GM23248 (cell line): Measurements from ENCODE around the gene MED12L. TPM values are rescaled to one million over a fixed set of nuclear protein-coding genes. Genes with fewer than 3 reads are reported as not detected.

Source experiments
- DNase-seq: peaks from one replicate; pipeline ENCODE4 v3.0.0-alpha.2; 2015
- H2AFZ ChIP-seq: fragments of 200-600 bp; sonication (generic); 2 replicates; pipeline ENCODE4 v1.6.1; 2016; ENCODE audit warnings: antibody characterized with exemption
- H3F3A ChIP-seq: fragments of 200-600 bp; sonication (generic); 2 replicates; pipeline ENCODE4 v1.6.1; 2016; ENCODE audit warnings: mild to moderate bottlenecking, antibody characterized with exemption, mixed run types; ENCODE audit not compliant: insufficient read depth
- H3K27ac ChIP-seq: fragments of 200-600 bp; sonication (generic); 2 replicates; pipeline ENCODE4 v1.5.1; 2016; ENCODE audit warnings: mild to moderate bottlenecking
- H3K27me3 ChIP-seq: fragments of 200-600 bp; sonication (generic); replicated peaks from 2 replicates; pipeline ENCODE4 v1.6.1; 2016; ENCODE audit warnings: mild to moderate bottlenecking; ENCODE audit not compliant: insufficient read depth
- H3K36me3 ChIP-seq: fragments of 200-600 bp; sonication (generic); 2 replicates; pipeline ENCODE4 v1.6.1; 2016; ENCODE audit warnings: low read depth, mild to moderate bottlenecking
- H3K4me1 ChIP-seq: fragments of 200-600 bp; sonication (generic); 2 replicates; pipeline ENCODE4 v1.6.1; 2016; ENCODE audit warnings: mild to moderate bottlenecking; ENCODE audit not compliant: insufficient read depth
- H3K4me2 ChIP-seq: fragments of 200-600 bp; sonication (generic); one replicate; pipeline ENCODE4 v1.6.1; 2016; ENCODE audit warnings: mild to moderate bottlenecking; ENCODE audit not compliant: unreplicated experiment
- H3K4me3 ChIP-seq: fragments of 200-600 bp; sonication (generic); 2 replicates; pipeline ENCODE4 v1.5.1; 2016; ENCODE audit warnings: mild to moderate bottlenecking
- H3K79me2 ChIP-seq: fragments of 200-600 bp; sonication (generic); 2 replicates; pipeline ENCODE4 v1.6.1; 2016; ENCODE audit warnings: mild to moderate bottlenecking; ENCODE audit not compliant: insufficient read depth
- H3K9ac ChIP-seq: fragments of 200-600 bp; sonication (generic); 2 replicates; pipeline ENCODE4 v1.6.1; 2016; ENCODE audit warnings: mild to moderate bottlenecking
- H3K9me2 ChIP-seq: fragments of 200-600 bp; sonication (generic); 2 replicates; pipeline ENCODE4 v1.6.1; 2016; ENCODE audit warnings: mixed run types, mild to moderate bottlenecking, moderate library complexity; ENCODE audit not compliant: insufficient read depth
- H3K9me3 ChIP-seq: fragments of 200-600 bp; sonication (generic); one replicate; pipeline ENCODE4 v1.6.1; 2017; ENCODE audit warnings: low read depth
- H4K20me1 ChIP-seq: fragments of 200-600 bp; sonication (generic); 2 replicates; pipeline ENCODE4 v1.6.0; 2016; ENCODE audit not compliant: insufficient read depth
- EZH2 ChIP-seq: fragments of 200-600 bp; sonication (generic); IDR thresholded peaks from 2 replicates; pipeline ENCODE4 v1.6.1; 2018; ENCODE audit warnings: antibody characterized with exemption, mild to moderate bottlenecking; ENCODE audit not compliant: insufficient read depth, poor library complexity, severe bottlenecking
- EZH2phosphoT487 ChIP-seq: fragments of 200-600 bp; sonication (generic); IDR thresholded peaks from 2 replicates; pipeline ENCODE4 v1.6.1; 2018; ENCODE audit warnings: antibody characterized with exemption, moderate library complexity, mild to moderate bottlenecking, low read depth; ENCODE audit not compliant: insufficient read depth
- WGBS, 2 experiments: methylation state at CpG; one replicate each; pipeline ENCODE4 v1.1.6; 2015 to 2017; ENCODE audit warnings: low lambda C conversion rate in 2 of 2, low coverage in 1 of 2; ENCODE audit errors: missing lambda C conversion rate in 2 of 2; 5-methylcytosine and 5-hydroxymethylcytosine counted together
- in situ Hi-C: fragments of 300-500 bp; cut with MboI; formaldehyde crosslinking; loops from 2 replicates; pipeline ENCODE4 v1.15.0; 2020
- polyA plus RNA-seq: library from polyadenylated mRNA; unstranded; fragments of >200 nt; fragmentation: Nextera tagmentation; extraction: Ambion mirVana; gene quantifications from 2 replicates; pipeline ENCODE4 v1.2.1, GENCODE V29; 2016
- total RNA-seq: library from RNA; depleted of rRNA; stranded (reverse); fragments of >200 nt; shearing (Covaris generic); gene quantifications from 2 replicates; pipeline ENCODE4 v1.2.3, GENCODE V29; 2014

MED12L gene
- total and polyA plus RNA-seq, 2 experiments from 2014 or later, result 0.13 to 0.32 TPM

GRCh38 chr3:151174351-151174750 lies 88.9 kb downstream of the MED12L start:
- H3K27ac ChIP-seq, result no peak overlapping the region
- no peaks in the 10 kb centered on the region for H3K9me3 ChIP-seq
- DNase-seq, result no peak
- H3K79me2 ChIP-seq, result no peaks in the 10 kb centered on the region
- no peaks in the 10 kb centered on the region for H3K9me2 ChIP-seq
- in situ Hi-C loops, result no loop called here
- TF ChIP-seq EZH2 (no peak), EZH2phosphoT487 (no peak)
- no peaks in the 10 kb centered on the region for H3K36me3 ChIP-seq
- no peaks in the 10 kb centered on the region for H3F3A ChIP-seq
- H3K4me1 ChIP-seq, result no peaks in the 10 kb centered on the region
- H3K4me3 ChIP-seq, result no peak overlapping the region
- no peak overlapping the region for H2AFZ ChIP-seq
- H3K4me2 ChIP-seq, result no peak overlapping the region
- no peaks in the 10 kb centered on the region for H3K27me3 ChIP-seq
- 80 to 89% methylated on average over 2 of the region's 2 CpGs for WGBS, 2 experiments
- H3K9ac ChIP-seq, result no peak overlapping the region
- H4K20me1 ChIP-seq, result no peaks in the 10 kb centered on the region

GRCh38 chr3:151175952-151176351 lies 90.5 kb downstream of the MED12L start:
- Histone ChIP-seq H3K4me2 (no peak overlapping the region), H4K20me1 (no peaks in the 10 kb centered on the region), H3K4me3 (no peak overlapping the region), H3K27me3 (no peaks in the 10 kb centered on the region), H3K27ac (no peak overlapping the region), H3K79me2 (no peaks in the 10 kb centered on the region), H3K9ac (no peak overlapping the region), H2AFZ (no peak overlapping the region), H3K9me3 (no peaks in the 10 kb centered on the region), H3K36me3 (no peaks in the 10 kb centered on the region), H3K9me2 (no peaks in the 10 kb centered on the region), H3K4me1 (no peaks in the 10 kb centered on the region), H3F3A (no peaks in the 10 kb centered on the region)
- no peak for DNase-seq
- WGBS, 2 experiments, result 84 to 90% methylated on average over 2 of the region's 2 CpGs
- TF ChIP-seq EZH2, result no peak
- TF ChIP-seq EZH2phosphoT487, result no peak
- in situ Hi-C loops, result no loop called here

- Histone ChIP-seq H3K36me3 (no peaks in the 10 kb centered on the region), H3K27me3 (no peaks in the 10 kb centered on the region), H4K20me1 (no peaks in the 10 kb centered on the region), H3K9me3 (no peaks in the 10 kb centered on the region), H3K9ac (no peak overlapping the region), H3K79me2 (no peaks in the 10 kb centered on the region), H3K4me1 (no peaks in the 10 kb centered on the region), H3K9me2 (no peaks in the 10 kb centered on the region), H2AFZ (no peak overlapping the region), H3K27ac (no peak overlapping the region), H3K4me2 (no peak overlapping the region), H3K4me3 (no peak overlapping the region), H3F3A (no peaks in the 10 kb centered on the region)
- WGBS, 2 experiments, result 74 to 85% methylated on average over 2 of the region's 2 CpGs
- in situ Hi-C loops, result no loop called here
- TF ChIP-seq EZH2phosphoT487 (no peak), EZH2 (no peak)
- no peak for DNase-seq
These were observed 92.9 kb downstream of the MED12L start for GRCh38 chr3:151178208-151178845.

GRCh38 chr3:151182349-151183079 lies 97.0 kb downstream of the MED12L start:
- H3K4me1 ChIP-seq, result no peaks in the 10 kb centered on the region
- no peak for TF ChIP-seq EZH2
- no peak for TF ChIP-seq EZH2phosphoT487
- in situ Hi-C loops, result no loop called here
- no peak overlapping the region for H3K4me2 ChIP-seq
- no peak overlapping the region for H2AFZ ChIP-seq
- DNase-seq, result no peak
- H3K9ac ChIP-seq, result no peak overlapping the region
- H3K9me3 ChIP-seq, result no peaks in the 10 kb centered on the region
- no peaks in the 10 kb centered on the region for H3K9me2 ChIP-seq
- WGBS, 2 experiments, result 48 to 57% methylated on average over 5 of the region's 5 CpGs
- H3K79me2 ChIP-seq, result no peaks in the 10 kb centered on the region
- H3K4me3 ChIP-seq, result no peak overlapping the region
- no peaks in the 10 kb centered on the region for H3K36me3 ChIP-seq
- H3K27ac ChIP-seq, result no peak overlapping the region
- H4K20me1 ChIP-seq, result no peaks in the 10 kb centered on the region
- H3K27me3 ChIP-seq, result no peaks in the 10 kb centered on the region
- no peaks in the 10 kb centered on the region for H3F3A ChIP-seq
